ENCODE measurements around the gene COL25A1.

GRCh38 chr4:108839333-108839732, 463.1 kb downstream of the COL25A1 start:
- TF ChIP-seq POLR2AphosphoS5 (IDR thresholded peaks at IDR 0.05; ENCODE audit: borderline replicate concordance, low read depth, low read length) = no peak
- no peak for TF ChIP-seq EZH2 (IDR thresholded peaks at IDR 0.05)
- TF ChIP-seq FOXP2 (optimal IDR thresholded peaks at IDR 0.05; ENCODE audit: control extremely low read depth, extremely low read length, insufficient read depth) = no peak
